Hepatocyte (in vitro differentiated cells): Measurements from ENCODE around the gene SCD5. TPM values are rescaled to one million over a fixed set of nuclear protein-coding genes. Genes with fewer than 3 reads are reported as not detected.

Experiments
- DNase-seq: peaks from one replicate; pipeline ENCODE4 v3.0.0-alpha.2; 2016; ENCODE audit warnings: low spot score
- H2AFZ ChIP-seq: fragments of 200-600 bp; sonication (generic); 2 replicates; pipeline ENCODE4 v1.6.0; 2016; ENCODE audit warnings: antibody characterized with exemption, mild to moderate bottlenecking
- H3K27ac ChIP-seq: fragments of 200-600 bp; sonication (generic); 2 replicates; pipeline ENCODE4 v1.5.1; 2016; ENCODE audit warnings: mild to moderate bottlenecking
- H3K27me3 ChIP-seq: fragments of 200-600 bp; sonication (generic); 2 replicates; pipeline ENCODE4 v1.6.1; 2016
- H3K36me3 ChIP-seq: fragments of 200-600 bp; sonication (generic); replicated peaks from 2 replicates; pipeline ENCODE4 v1.5.1; 2016; ENCODE audit warnings: low read depth; ENCODE audit not compliant: insufficient read depth
- H3K4me1 ChIP-seq: fragments of 200-600 bp; sonication (generic); 2 replicates; pipeline ENCODE4 v1.5.1; 2016; ENCODE audit warnings: mild to moderate bottlenecking, moderate library complexity; ENCODE audit not compliant: insufficient read depth
- H3K4me2 ChIP-seq: fragments of 200-600 bp; sonication (generic); 2 replicates; pipeline ENCODE4 v1.6.0; 2016
- H3K4me3 ChIP-seq: fragments of 200-600 bp; sonication (generic); 2 replicates; pipeline ENCODE4 v1.5.1; 2016; ENCODE audit warnings: mild to moderate bottlenecking
- H3K79me2 ChIP-seq: fragments of 200-600 bp; sonication (generic); 2 replicates; pipeline ENCODE4 v1.6.0; 2017; ENCODE audit warnings: mild to moderate bottlenecking
- H3K9me2 ChIP-seq: fragments of 200-600 bp; sonication (generic); replicated peaks from 2 replicates; pipeline ENCODE4 v1.6.0; 2017; ENCODE audit warnings: mild to moderate bottlenecking; ENCODE audit not compliant: insufficient read depth
- H3K9me3 ChIP-seq: fragments of 200-600 bp; sonication (generic); 2 replicates; pipeline ENCODE4 v1.5.1; 2016; ENCODE audit warnings: low read depth, mild to moderate bottlenecking
- H4K20me1 ChIP-seq: fragments of 200-600 bp; sonication (generic); 2 replicates; pipeline ENCODE4 v1.6.0; 2016; ENCODE audit warnings: mild to moderate bottlenecking; ENCODE audit not compliant: insufficient read depth, poor library complexity, severe bottlenecking
- EZH2 ChIP-seq: fragments of 200-600 bp; sonication (generic); IDR thresholded peaks from 2 replicates; pipeline ENCODE4 v1.6.1; 2016; ENCODE audit warnings: antibody characterized with exemption, mild to moderate bottlenecking, borderline replicate concordance
- EZH2phosphoT487 ChIP-seq: fragments of 200-600 bp; sonication (generic); IDR thresholded peaks from one replicate; pipeline ENCODE4 v1.6.1; 2018; ENCODE audit warnings: antibody characterized with exemption, mild to moderate bottlenecking, low read depth, moderate library complexity; ENCODE audit not compliant: unreplicated experiment, severe bottlenecking
- WGBS: methylation state at CpG from one replicate; pipeline ENCODE4 v1.1.6; 2016; ENCODE audit warnings: low lambda C conversion rate; ENCODE audit errors: missing lambda C conversion rate; 5-methylcytosine and 5-hydroxymethylcytosine counted together
- polyA plus RNA-seq: library from polyadenylated mRNA; unstranded; fragments of >200 nt; fragmentation: Nextera tagmentation; extraction: Ambion mirVana; gene quantifications from 2 replicates; pipeline ENCODE4 v1.2.1, GENCODE V29; 2016
- total RNA-seq: library from RNA; depleted of rRNA; stranded (reverse); fragments of >200 nt; gene quantifications from 2 replicates; pipeline ENCODE4 v1.2.3, GENCODE V29; 2014
- TF ChIP-seq, protein P1 (sequence below): fragments of 200-600 bp; sonication (generic); IDR thresholded peaks from 2 replicates; pipeline ENCODE4 v1.5.1; 2016; ENCODE audit warnings: antibody characterized with exemption, mild to moderate bottlenecking; ENCODE audit not compliant: poor library complexity

SCD5 gene
- total and polyA plus RNA-seq, 2 experiments from 2014 or later: 6.4 to 19.2 TPM

DNA sequence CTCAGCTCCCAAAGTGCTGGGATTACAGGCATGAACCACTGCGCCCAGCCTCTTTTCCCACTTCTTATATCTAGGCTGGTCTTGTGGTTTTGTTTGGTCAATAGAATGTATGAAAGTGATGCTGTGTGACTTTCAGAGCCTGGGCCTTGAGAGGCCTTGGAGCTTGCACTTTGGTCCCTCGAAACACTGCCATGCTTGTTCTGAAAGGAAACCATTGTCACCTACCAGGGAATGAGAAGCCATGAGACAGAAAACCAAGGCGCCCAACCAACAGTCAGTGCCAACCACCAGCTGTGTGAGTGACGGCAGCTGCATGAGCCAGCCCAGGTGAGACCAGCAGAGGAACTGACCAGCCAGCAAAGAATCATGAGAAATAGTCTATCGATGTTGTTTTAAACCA is 57.4 kb downstream of the SCD5 start:
- H3K27me3 ChIP-seq: no peaks in the 10 kb centered on the region
- no peak overlapping the region for H2AFZ ChIP-seq
- H4K20me1 ChIP-seq: no peaks in the 10 kb centered on the region
- H3K9me2 ChIP-seq: no peaks in the 10 kb centered on the region
- no peaks in the 10 kb centered on the region for H3K79me2 ChIP-seq
- no peaks in the 10 kb centered on the region for H3K9me3 ChIP-seq
- H3K4me3 ChIP-seq: no peak overlapping the region
- TF ChIP-seq, protein P1, sequence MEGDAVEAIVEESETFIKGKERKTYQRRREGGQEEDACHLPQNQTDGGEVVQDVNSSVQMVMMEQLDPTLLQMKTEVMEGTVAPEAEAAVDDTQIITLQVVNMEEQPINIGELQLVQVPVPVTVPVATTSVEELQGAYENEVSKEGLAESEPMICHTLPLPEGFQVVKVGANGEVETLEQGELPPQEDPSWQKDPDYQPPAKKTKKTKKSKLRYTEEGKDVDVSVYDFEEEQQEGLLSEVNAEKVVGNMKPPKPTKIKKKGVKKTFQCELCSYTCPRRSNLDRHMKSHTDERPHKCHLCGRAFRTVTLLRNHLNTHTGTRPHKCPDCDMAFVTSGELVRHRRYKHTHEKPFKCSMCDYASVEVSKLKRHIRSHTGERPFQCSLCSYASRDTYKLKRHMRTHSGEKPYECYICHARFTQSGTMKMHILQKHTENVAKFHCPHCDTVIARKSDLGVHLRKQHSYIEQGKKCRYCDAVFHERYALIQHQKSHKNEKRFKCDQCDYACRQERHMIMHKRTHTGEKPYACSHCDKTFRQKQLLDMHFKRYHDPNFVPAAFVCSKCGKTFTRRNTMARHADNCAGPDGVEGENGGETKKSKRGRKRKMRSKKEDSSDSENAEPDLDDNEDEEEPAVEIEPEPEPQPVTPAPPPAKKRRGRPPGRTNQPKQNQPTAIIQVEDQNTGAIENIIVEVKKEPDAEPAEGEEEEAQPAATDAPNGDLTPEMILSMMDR: no peak
- no peak for TF ChIP-seq EZH2phosphoT487
- TF ChIP-seq EZH2: no peak
- H3K4me2 ChIP-seq: no peak overlapping the region
- DNase-seq: no peak
- no peaks in the 10 kb centered on the region for H3K4me1 ChIP-seq
- H3K36me3 ChIP-seq: no peaks in the 10 kb centered on the region
- WGBS: 97% methylated on average over 5 of the region's 5 CpGs
- no peak overlapping the region for H3K27ac ChIP-seq

DNA sequence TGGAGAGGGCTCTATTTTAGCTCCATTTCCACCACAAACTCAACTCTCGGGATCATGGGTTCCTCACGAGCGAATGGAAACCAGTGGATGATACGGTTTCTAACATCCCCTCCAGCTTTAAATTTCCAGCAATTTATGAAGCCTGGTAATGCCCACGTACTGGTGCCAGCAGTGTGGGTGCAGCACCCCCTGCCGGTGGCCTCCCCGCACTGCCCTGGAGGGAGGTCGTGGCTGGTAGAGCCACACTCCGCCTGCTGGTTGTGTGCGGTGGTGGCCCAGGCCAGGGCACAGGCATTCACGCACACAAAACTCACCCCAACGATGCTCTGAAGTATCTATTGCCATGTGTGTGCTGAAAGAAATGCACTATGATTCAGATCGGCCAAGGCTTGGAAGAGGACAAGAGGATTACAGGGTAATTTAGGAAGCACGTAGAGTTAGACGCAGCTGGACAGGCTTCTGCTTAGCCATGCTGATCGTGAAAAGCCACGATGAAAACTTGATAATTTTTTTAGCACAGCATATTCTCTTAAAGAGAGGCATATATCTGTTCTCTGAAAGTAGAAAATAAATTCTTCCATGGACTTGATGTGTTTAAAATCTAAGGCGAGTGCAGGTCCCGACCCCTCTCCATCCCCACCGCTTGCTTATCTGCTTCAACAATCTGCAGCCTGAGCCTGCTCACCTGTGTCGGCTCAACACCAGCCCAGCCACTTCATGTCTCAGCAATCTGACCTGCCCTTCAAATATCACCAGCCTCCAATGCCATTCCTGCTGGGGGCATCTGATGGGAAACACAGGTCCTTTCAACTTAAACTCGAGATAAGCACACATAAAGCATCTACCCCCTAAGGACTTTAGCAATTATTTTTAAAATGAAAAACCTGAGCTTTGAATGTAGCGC is 59.1 kb downstream of the SCD5 start:
- DNase-seq: peak; percentile 77
- no peaks in the 10 kb centered on the region for H3K9me3 ChIP-seq
- H3K4me3 ChIP-seq: no peak overlapping the region
- no peak overlapping the region for H2AFZ ChIP-seq
- 57% methylated on average over 23 of the region's 23 CpGs for WGBS
- no peaks in the 10 kb centered on the region for H4K20me1 ChIP-seq
- H3K27ac ChIP-seq: no peak overlapping the region
- H3K36me3 ChIP-seq: no peaks in the 10 kb centered on the region
- no peak overlapping the region for H3K4me2 ChIP-seq
- H3K27me3 ChIP-seq: no peaks in the 10 kb centered on the region
- no peaks in the 10 kb centered on the region for H3K79me2 ChIP-seq
- TF ChIP-seq, protein P1: peak; percentile 75
- TF ChIP-seq EZH2 (no peak), EZH2phosphoT487 (no peak)
- no peaks in the 10 kb centered on the region for H3K4me1 ChIP-seq
- H3K9me2 ChIP-seq: no peaks in the 10 kb centered on the region

DNA sequence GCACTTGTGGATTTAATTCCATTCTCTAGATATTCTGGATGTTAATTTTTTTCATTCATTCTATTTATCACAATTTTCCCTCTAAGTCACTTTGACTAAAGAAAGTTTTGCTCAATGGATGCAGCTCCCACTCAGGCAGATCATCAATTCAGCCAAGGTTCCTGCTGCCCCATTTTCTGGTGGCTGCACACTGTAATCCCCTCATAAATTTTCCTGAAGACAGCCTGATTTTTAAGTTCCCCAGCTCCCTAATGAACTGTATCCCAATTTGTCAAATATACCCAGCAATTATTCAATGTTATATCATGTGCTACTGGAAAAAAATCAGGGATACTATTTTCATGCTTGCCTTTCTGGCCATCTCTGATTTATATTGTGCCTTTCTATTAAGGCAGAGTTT is 61.2 kb downstream of the SCD5 start:
- no peak for DNase-seq
- Histone ChIP-seq H3K9me2 (no peaks in the 10 kb centered on the region), H3K36me3 (no peaks in the 10 kb centered on the region), H4K20me1 (no peaks in the 10 kb centered on the region), H3K4me1 (no peaks in the 10 kb centered on the region), H3K9me3 (no peaks in the 10 kb centered on the region), H3K4me3 (no peak overlapping the region), H2AFZ (no peak overlapping the region), H3K27me3 (no peaks in the 10 kb centered on the region), H3K4me2 (no peak overlapping the region), H3K27ac (no peak overlapping the region), H3K79me2 (no peaks in the 10 kb centered on the region)
- no peak for TF ChIP-seq EZH2
- no peak for TF ChIP-seq EZH2phosphoT487
- TF ChIP-seq, protein P1: no peak
